Activated naive CD4-positive, alpha-beta T cell treated with anti-CD3 and anti-CD28 coated beads, Interleukin-2, amount 50 U/mL, for 24 hours (primary cell): ENCODE data around the gene SNCB.

ENCODE experiments used
- H3K27ac Mint-ChIP-seq: one replicate; pipeline ENCODE4 v1.8.0; 2021; ENCODE audit warnings: mild to moderate bottlenecking, mixed read lengths
- H3K27me3 Mint-ChIP-seq: one replicate; pipeline ENCODE4 v1.8.0; 2021; ENCODE audit warnings: mixed read lengths
- H3K36me3 Mint-ChIP-seq: one replicate; pipeline ENCODE4 v1.8.0; 2021; ENCODE audit warnings: mixed read lengths
- H3K4me1 Mint-ChIP-seq: one replicate; pipeline ENCODE4 v1.8.0; 2021; ENCODE audit warnings: mixed read lengths
- H3K4me3 Mint-ChIP-seq: one replicate; pipeline ENCODE4 v1.8.0; 2021; ENCODE audit warnings: mild to moderate bottlenecking, mixed read lengths
- H3K9me3 Mint-ChIP-seq: one replicate; pipeline ENCODE4 v1.8.0; 2021; ENCODE audit warnings: mixed read lengths

The SNCB gene

GRCh38 chr5:176639981-176640380, 9.6 kb upstream of the SNCB start:
- no peak overlapping the region for H3K27ac Mint-ChIP-seq
- H3K36me3 Mint-ChIP-seq = no peaks in the 10 kb centered on the region
- no peaks in the 10 kb centered on the region for H3K9me3 Mint-ChIP-seq
- peaks cover 4% of the 10 kb centered on the region for H3K27me3 Mint-ChIP-seq
- no peak overlapping the region for H3K4me3 Mint-ChIP-seq
- no peaks in the 10 kb centered on the region for H3K4me1 Mint-ChIP-seq

- Mint-ChIP-seq H3K4me1 (no peaks in the 10 kb centered on the region), H3K27me3 (peaks cover 6% of the 10 kb centered on the region), H3K36me3 (no peaks in the 10 kb centered on the region), H3K9me3 (no peaks in the 10 kb centered on the region), H3K27ac (no peak overlapping the region), H3K4me3 (no peak overlapping the region)
Measured at GRCh38 chr5:176639208-176639607, 8.9 kb upstream of the SNCB start.

DNA sequence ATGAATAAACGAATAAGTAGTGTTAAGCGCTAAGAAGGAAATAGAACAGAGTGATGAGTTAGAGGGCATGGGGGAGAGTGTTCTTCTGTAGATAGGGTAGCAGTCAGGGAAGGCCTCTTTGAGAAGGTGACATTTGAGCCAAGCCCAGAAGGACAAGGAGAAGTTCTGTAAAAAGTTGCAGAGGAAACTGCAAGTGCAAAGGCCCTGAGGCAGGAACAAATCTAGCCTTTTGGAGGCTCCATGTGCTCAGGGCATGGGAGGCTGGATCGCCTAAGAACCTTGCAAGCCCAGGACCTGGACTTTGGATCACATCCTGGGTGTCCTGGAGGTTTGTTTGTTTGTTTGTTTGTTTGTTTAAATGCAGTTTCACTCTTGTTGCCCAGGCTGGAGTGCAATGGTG, 8.1 kb upstream of the SNCB start:
- Mint-ChIP-seq H3K27me3 (peaks cover 13% of the 10 kb centered on the region), H3K4me3 (no peak overlapping the region), H3K9me3 (no peaks in the 10 kb centered on the region), H3K27ac (no peak overlapping the region), H3K36me3 (no peaks in the 10 kb centered on the region), H3K4me1 (peaks cover 6% of the 10 kb centered on the region)

DNA sequence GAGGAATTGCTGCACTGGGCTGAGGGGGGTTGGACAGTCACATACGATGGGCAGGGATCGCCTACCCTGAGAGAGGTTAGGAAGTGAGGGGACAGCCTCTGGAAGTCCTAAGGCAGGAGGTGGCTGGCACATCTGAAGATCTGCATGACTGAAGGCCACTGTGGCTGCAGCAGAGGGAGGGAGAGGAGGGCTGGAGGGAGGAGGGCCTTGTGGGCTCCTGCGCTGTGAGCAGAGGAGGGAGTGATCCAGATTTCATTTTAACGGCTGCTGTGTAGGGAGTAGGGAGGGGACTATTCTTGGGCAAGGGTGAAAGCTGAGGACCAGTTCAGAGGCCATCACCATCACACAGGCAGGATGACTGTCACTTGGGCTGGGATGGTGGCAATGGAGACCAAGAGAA, 7.2 kb upstream of the SNCB start:
- Mint-ChIP-seq H3K27ac (no peak overlapping the region), H3K36me3 (no peaks in the 10 kb centered on the region), H3K27me3 (peaks cover 15% of the 10 kb centered on the region), H3K9me3 (no peaks in the 10 kb centered on the region), H3K4me3 (no peak overlapping the region), H3K4me1 (peaks cover 6% of the 10 kb centered on the region)

DNA sequence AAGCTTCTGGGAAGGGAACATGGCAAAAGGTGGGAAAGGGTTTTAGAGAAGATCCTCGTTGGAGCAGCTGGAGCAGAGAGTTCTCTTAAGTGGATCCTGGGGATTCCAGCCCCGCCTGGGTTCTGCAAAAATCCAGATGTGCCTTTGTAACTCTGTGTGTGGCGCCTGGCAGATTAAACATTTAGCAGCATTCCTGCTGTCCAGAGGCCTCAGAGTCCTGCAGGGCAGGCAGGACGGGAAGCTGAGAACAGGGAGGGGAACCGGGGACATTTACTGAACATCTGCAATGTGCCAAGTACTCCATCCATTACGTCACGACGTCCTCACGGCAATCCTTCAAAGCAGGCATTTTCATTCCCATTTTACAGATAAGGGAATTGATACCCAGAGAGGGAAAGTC, 6.1 kb upstream of the SNCB start:
- Mint-ChIP-seq H3K27me3 (peaks cover 22% of the 10 kb centered on the region), H3K27ac (no peak overlapping the region), H3K4me1 (peaks cover 6% of the 10 kb centered on the region), H3K9me3 (no peaks in the 10 kb centered on the region), H3K4me3 (no peak overlapping the region), H3K36me3 (no peaks in the 10 kb centered on the region)

DNA sequence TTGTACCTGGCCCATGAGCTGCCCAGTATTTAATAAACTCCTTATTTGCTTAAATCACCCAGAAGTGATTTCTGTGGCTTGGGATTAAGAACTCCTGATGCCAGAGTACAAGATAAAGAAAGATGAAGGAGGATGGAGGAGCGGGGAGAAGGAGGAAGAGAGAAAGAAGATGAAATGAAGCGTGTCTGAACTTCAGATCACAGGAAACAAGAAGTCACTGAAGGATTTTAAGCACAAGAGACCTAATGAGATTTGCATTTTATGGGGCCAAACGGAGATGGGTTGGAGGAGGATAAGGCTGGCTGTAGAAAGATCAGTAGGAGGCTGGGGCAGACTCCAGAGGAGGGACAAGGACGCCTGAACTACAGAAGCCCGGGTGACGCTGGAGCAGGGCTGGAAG, 3.3 kb upstream of the SNCB start:
- Mint-ChIP-seq H3K4me3 (no peak overlapping the region), H3K27ac (no peak overlapping the region), H3K9me3 (no peaks in the 10 kb centered on the region), H3K4me1 (peaks cover 11% of the 10 kb centered on the region), H3K27me3 (peaks cover 35% of the 10 kb centered on the region), H3K36me3 (no peaks in the 10 kb centered on the region)

GRCh38 chr5:176632745-176633144, 2.4 kb upstream of the SNCB start:
- Mint-ChIP-seq H3K36me3 (no peaks in the 10 kb centered on the region), H3K4me3 (no peak overlapping the region), H3K4me1 (peaks cover 11% of the 10 kb centered on the region), H3K27ac (no peak overlapping the region), H3K27me3 (peaks cover 42% of the 10 kb centered on the region), H3K9me3 (no peaks in the 10 kb centered on the region)

DNA sequence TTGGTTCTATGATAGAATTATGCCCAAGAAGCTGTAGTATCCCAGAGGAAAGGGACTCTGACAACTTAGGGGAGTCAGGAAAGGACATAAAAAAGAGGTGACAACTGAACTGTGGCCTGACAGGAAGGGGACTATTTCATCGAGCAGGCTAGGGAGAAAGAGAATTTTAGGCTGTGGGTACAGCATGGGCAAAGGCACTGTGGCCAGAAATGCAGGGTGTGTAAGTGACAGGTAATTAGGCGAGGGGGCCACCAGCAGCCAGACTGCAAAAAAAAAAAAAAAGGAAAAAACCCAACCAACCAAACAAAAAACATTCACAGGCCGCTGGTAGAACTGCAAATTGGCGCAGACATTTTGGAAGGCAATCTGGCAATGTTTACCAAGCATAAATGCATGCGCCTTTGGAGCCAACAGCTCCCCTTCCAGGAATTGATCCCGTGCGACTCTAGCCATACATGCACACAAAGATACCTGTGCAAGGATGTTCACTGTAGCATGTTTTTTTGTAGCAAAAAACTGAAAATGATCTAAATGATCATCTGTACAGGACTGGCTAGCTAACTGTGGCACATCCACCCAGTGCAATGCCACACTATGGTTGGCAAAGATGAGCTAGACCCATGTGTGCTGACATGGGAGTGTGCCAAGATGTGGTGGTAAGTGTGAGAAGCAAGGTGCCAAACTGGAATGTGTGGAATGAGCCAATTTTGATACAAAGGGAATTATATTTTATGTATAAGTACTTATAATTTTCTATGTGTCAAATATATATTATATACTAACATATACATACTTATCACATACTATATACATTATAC, 1.3 kb upstream of the SNCB start:
- H3K27ac Mint-ChIP-seq = no peak overlapping the region
- H3K27me3 Mint-ChIP-seq = peaks cover 46% of the 10 kb centered on the region
- H3K9me3 Mint-ChIP-seq = no peaks in the 10 kb centered on the region
- H3K4me1 Mint-ChIP-seq = peaks cover 11% of the 10 kb centered on the region
- H3K36me3 Mint-ChIP-seq = no peaks in the 10 kb centered on the region
- H3K4me3 Mint-ChIP-seq = no peak overlapping the region

- Mint-ChIP-seq H3K36me3 (no peaks in the 10 kb centered on the region), H3K4me3 (peak overlapping the region; percentile 57), H3K27ac (no peak overlapping the region), H3K4me1 (peaks cover 11% of the 10 kb centered on the region), H3K9me3 (no peaks in the 10 kb centered on the region), H3K27me3 (peaks cover 49% of the 10 kb centered on the region)
Measured at GRCh38 chr5:176630681-176631222, 418 bp upstream of the SNCB start.

DNA sequence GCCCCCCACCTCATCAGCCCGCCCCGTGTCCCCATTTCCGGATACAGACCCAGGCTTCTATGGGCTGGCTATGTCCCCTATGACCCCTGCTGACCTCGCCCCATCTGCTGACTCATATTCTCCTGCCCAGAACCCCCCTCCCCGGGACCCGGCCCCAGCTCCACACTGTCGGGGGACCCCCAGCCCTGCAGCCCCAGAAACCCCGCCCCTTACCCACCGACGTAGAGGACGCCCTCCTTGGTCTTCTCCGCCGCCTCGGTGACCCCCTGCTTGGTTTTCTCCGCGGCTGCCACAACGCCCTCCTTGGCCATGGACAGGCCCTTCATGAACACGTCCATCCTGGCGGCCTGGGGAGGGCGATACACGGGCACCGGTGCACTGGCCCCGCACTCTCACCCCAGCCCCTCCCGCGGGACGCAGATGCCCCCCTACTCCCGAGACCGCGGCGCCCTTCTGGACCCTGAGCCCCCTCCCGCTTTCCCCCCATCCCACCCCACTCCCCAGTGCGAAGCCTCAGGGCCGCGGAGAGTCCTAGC, 949 bp downstream of the SNCB start:
- Mint-ChIP-seq H3K27me3 (peaks cover 45% of the 10 kb centered on the region), H3K4me3 (peak overlapping the region; percentile 31), H3K27ac (no peak overlapping the region)

DNA sequence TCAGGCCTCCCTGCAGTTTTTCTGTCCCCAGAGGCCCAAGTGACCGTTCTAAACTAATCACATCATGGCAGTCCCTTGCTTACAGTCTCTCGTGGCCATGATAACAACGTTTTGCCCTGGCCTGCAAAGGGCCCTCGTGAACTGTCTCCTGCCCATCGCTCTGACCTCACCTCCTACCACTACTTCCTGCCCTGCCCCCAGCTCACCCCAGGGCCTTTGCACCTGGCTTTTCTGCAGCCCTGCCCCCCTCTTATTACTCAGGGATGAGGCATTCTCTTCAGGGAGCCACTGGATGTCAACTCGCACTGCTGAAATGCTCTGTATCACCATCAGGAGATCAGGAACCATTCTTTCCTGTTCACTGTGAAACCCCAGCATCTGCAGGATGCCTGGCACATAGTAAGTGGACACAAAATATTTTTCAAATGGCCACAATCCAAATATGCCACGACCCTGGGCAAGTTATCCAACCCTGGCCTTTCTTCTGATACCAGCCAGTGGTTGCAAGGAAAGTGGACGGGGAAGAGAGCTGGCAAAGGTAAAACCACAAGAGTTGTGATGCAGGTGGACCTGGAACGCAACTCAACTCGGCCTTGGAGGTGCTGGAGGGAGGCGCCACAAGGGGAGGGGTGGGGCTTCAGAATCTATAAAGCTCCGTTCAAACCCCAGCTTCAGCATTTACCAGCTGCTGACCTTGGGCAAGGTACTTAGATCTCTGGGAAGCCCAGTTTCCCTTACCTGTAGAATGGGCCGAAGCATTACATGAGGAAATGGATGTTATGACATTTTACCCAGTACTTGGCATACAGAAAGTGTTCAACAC, 1.7 kb downstream of the SNCB start:
- Mint-ChIP-seq H3K27me3 (peaks cover 40% of the 10 kb centered on the region), H3K4me3 (no peak overlapping the region), H3K9me3 (no peaks in the 10 kb centered on the region), H3K27ac (no peak overlapping the region), H3K36me3 (no peaks in the 10 kb centered on the region), H3K4me1 (peaks cover 7% of the 10 kb centered on the region)

More for the DNA sequence above, 949 bp downstream of the SNCB start:
- Mint-ChIP-seq H3K4me1 (peaks cover 11% of the 10 kb centered on the region), H3K9me3 (no peaks in the 10 kb centered on the region), H3K36me3 (no peaks in the 10 kb centered on the region)

DNA sequence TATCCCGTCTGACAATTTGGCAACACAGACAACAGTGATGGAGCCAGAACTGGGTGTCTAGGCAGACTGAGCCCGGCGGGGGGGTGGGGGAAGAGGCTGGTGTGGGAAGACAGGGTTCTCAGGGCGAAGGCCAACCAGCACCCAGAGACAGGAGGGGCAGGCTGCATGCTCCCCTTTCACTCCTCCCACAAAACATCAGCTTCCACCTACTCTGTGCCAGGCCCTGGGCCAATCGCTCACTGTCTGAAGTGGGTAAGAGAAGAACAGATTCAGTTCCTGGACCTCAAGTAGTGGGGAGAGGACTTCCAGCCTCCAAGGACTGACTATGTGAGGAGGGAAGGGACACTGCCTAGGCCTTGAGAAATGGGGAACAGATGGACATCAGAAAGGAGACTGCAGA, 2.8 kb downstream of the SNCB start:
- H3K9me3 Mint-ChIP-seq = no peaks in the 10 kb centered on the region
- H3K36me3 Mint-ChIP-seq = no peaks in the 10 kb centered on the region
- no peak overlapping the region for H3K27ac Mint-ChIP-seq
- H3K4me1 Mint-ChIP-seq = peaks cover 5% of the 10 kb centered on the region
- no peak overlapping the region for H3K4me3 Mint-ChIP-seq
- H3K27me3 Mint-ChIP-seq = peaks cover 37% of the 10 kb centered on the region

DNA sequence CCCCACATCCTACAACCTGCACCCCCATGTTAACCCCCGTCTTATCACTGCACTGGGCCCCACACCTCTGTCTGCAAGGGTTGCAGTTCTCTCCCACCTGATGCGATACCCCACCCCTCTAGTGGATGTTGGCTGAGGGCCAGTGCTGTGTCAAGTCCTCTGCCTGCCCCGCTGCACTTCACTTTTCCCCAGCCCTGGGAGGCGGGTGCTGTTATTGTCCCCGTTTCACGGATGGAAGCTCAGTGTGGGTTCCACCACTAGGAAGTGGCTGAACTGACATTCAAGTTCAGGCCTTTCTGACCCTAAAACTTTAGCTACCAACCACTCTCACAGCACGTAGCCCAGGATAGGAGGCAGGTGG, 3.5 kb downstream of the SNCB start:
- Mint-ChIP-seq H3K4me1 (peaks cover 5% of the 10 kb centered on the region), H3K36me3 (no peaks in the 10 kb centered on the region)

DNA sequence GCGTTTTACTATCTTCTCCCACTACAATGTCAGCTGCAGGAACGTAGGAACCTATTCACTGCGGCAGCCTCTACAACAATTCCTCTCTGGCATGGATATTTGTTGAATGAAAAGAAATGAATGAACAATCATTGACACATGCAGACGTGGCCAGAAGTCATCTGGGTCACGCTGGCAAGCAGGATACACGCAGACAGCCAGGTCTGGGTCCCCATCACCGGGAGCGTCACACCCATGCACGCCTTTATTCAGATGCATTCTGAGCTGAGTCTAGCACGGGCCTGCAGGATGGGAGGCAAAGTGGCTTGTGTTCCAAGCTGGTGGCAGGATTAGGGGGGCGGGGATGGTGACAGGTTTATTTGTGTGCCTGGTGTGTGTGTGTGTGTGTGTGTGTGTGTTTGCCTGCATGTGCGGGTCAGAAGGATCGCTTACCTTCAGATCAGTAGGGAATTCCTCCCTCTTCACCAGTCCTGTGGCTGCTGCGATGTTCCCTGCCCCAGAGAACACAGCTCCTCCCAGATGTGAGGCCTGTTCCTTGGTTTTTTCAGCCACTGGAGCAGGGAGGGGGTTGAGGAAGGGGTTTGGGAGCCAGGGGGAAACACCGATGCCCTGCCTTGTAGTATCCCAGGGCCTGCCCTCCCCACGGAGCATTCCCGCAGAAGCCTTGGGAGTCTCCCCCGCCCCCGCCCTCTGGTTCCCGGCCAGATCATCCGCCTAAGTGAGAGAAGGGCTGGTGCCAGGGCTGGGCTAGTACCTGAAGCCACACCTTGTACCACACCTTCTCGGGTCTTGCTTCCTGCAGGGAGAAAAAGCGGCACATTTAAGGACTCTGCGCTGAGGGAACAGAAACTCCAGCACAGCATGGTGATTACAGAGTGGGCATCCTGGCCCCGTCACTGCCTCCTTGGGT, 4.1 kb downstream of the SNCB start:
- Mint-ChIP-seq H3K27ac (no peak overlapping the region), H3K4me1 (peaks cover 5% of the 10 kb centered on the region), H3K9me3 (no peaks in the 10 kb centered on the region), H3K36me3 (no peaks in the 10 kb centered on the region), H3K27me3 (peaks cover 29% of the 10 kb centered on the region), H3K4me3 (no peak overlapping the region)

More for the DNA sequence above, 3.5 kb downstream of the SNCB start:
- Mint-ChIP-seq H3K4me3 (no peak overlapping the region), H3K9me3 (no peaks in the 10 kb centered on the region), H3K27me3 (peaks cover 35% of the 10 kb centered on the region), H3K27ac (no peak overlapping the region)

GRCh38 chr5:176625512-176625911, 4.8 kb downstream of the SNCB start:
- H3K4me1 Mint-ChIP-seq = peaks cover 2% of the 10 kb centered on the region
- H3K27me3 Mint-ChIP-seq = peaks cover 24% of the 10 kb centered on the region
- no peaks in the 10 kb centered on the region for H3K36me3 Mint-ChIP-seq
- H3K9me3 Mint-ChIP-seq = no peaks in the 10 kb centered on the region
- no peak overlapping the region for H3K4me3 Mint-ChIP-seq
- H3K27ac Mint-ChIP-seq = no peak overlapping the region
